Ovary (tissue), 9 donors: ENCODE results near the gene NAMPT. TPM values are rescaled to one million over a fixed set of nuclear protein-coding genes. Genes with fewer than 3 reads are reported as not detected.
"Not testable (repeated sequence)": the region's sequence is repeated elsewhere in the genome, so short reads cannot be mapped to it uniquely, and the experiment has no call there.

ENCODE experiments used
- DNase-seq, 5 donors: peaks; one replicate each; pipeline ENCODE4 v3.0.0-alpha.2; 2019 to 2020
- H3K27ac ChIP-seq, 2 donors: fragments of 200-600 bp; one replicate each; pipeline versions ENCODE4 v1.5.1 to v1.8.0; 2019 to 2022
- H3K27me3 ChIP-seq: fragments of 200-600 bp; one replicate; pipeline ENCODE4 v1.8.0; 2022
- H3K36me3 ChIP-seq: fragments of 200-600 bp; sonication (generic); one replicate; pipeline ENCODE4 v1.5.1; 2019
- H3K4me1 ChIP-seq: one replicate; pipeline ENCODE4 v1.8.1; 2013; ENCODE audit warnings: mild to moderate bottlenecking, moderate library complexity; ENCODE audit not compliant: insufficient read depth
- H3K4me3 ChIP-seq: fragments of 200-600 bp; sonication (generic); one replicate; pipeline ENCODE4 v1.5.1; 2017
- H3K9me3 ChIP-seq, 2 donors: fragments of 200-600 bp in 1 of 2; sonication (generic) in 1 of 2; one replicate each; pipeline versions ENCODE4 v1.5.1 to v1.8.1; 2013 to 2019; ENCODE audit warnings: mild to moderate bottlenecking in 1 of 2, moderate library complexity in 1 of 2
- EP300 ChIP-seq: sonication (generic); formaldehyde crosslinking; IDR thresholded peaks from one replicate; pipeline ENCODE4 v1.6.1; 2017; ENCODE audit warnings: antibody characterized with exemption
- POLR2A ChIP-seq: fragments of 450-650 bp; IDR thresholded peaks from one replicate; pipeline ENCODE4 v1.6.1; 2017; ENCODE audit warnings: antibody characterized with exemption, mild to moderate bottlenecking, moderate library complexity
- WGBS, 3 donors: extraction: QIAGEN DNeasy Blood & Tissue Kit in 1 of 3; methylation state at CpG; one replicate each; pipeline versions ENCODE4 v1.1.5 to v1.1.7; 2013 to 2017; 5-methylcytosine and 5-hydroxymethylcytosine counted together
- intact Hi-C, 4 donors: fragments of 100-400 bp; cut with DNase I; formaldehyde crosslinking; loops; one replicate each; pipeline versions ENCODE4 v1.11.0 to v1.15.1; 2022 to 2023
- polyA plus RNA-seq, 2 donors: library from polyadenylated mRNA; stranded (reverse); fragments of 200-250 nt in 1 of 2; fragments of 350-450 nt in 1 of 2; fragmentation: Illumina TruSeq in 1 of 2; extraction: RNeasy Lipid Tissue Mini Kit (QIAGEN cat#74804) in 1 of 2; gene quantifications; one replicate each; pipeline ENCODE4 v1.2.3, GENCODE V29; 2013 to 2014
- total RNA-seq, 7 donors: library from RNA; depleted of rRNA in 2 of 7; stranded (reverse); fragments of >200 nt in 2 of 7; fragmentation: NEBNext Ultra II Directional in 3 of 7; extraction: Animal tissue kit (Norgen Biotek cat#: 25700) in 3 of 7; gene quantifications; one replicate each; pipeline versions ENCODE4 v1.1.0 to v1.2.4, GENCODE V29; 2016 to 2023
- TF ChIP-seq, protein P1 (sequence below), 3 donors: fragments of 450-650 bp in 2 of 3; fragments of 200-600 bp in 1 of 3; IDR thresholded peaks; one replicate each; pipeline versions ENCODE4 v1.5.1 to v1.8.0; 2016 to 2022; ENCODE audit warnings: antibody characterized with exemption in 3 of 3, mild to moderate bottlenecking in 1 of 3
- donor health status: DM: no; HTN: no; CAD: no; lungs with moderate emphysema.
- donor health status: DM: no; HTN: no; CAD: no.
- donor health status: Bipolar disorder and iron deficiency.
- donor health status: DM: yes; HTN: yes; CAD: no.
- donor health status: DM: no; HTN: no; CAD: no.
- donor health status: DM: yes; HTN: yes; CAD: no.

The NAMPT gene
- total and polyA plus RNA-seq, 9 donors = 39.5 to 609 (median 159) TPM

DNA sequence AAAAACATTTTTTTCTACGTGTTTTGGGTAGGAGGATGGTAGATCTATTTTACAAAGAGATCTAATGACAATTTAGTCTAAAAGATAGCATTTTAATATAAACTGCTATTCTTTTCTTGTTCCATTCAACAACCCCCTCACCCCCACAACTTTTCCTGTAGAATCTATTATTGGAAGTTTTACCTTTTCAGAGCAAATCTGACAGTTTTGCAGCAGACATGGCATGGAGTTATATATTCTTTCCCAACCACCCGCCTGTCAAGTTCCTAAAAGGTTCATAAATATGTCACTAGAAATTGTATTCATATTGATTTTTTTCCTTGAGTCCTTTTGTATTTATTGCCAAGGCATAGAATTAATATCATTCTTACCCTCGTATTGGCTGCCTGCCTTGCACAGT is 21.5 kb upstream of the NAMPT start:
- H3K36me3 ChIP-seq = no peaks in the 10 kb centered on the region
- H3K27me3 ChIP-seq = no peaks in the 10 kb centered on the region
- H3K4me1 ChIP-seq = no peaks in the 10 kb centered on the region
- WGBS, 3 donors = 67 to 80% (median 73%) methylated on average over 3 of the region's 3 CpGs
- no peak for DNase-seq
- no peak overlapping the region for H3K27ac ChIP-seq
- no peak for TF ChIP-seq POLR2A
- no peak for TF ChIP-seq EP300
- TF ChIP-seq, protein P1, sequence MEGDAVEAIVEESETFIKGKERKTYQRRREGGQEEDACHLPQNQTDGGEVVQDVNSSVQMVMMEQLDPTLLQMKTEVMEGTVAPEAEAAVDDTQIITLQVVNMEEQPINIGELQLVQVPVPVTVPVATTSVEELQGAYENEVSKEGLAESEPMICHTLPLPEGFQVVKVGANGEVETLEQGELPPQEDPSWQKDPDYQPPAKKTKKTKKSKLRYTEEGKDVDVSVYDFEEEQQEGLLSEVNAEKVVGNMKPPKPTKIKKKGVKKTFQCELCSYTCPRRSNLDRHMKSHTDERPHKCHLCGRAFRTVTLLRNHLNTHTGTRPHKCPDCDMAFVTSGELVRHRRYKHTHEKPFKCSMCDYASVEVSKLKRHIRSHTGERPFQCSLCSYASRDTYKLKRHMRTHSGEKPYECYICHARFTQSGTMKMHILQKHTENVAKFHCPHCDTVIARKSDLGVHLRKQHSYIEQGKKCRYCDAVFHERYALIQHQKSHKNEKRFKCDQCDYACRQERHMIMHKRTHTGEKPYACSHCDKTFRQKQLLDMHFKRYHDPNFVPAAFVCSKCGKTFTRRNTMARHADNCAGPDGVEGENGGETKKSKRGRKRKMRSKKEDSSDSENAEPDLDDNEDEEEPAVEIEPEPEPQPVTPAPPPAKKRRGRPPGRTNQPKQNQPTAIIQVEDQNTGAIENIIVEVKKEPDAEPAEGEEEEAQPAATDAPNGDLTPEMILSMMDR (IDR thresholded peaks at IDR 0.05) = no peak
- no peak overlapping the region for H3K4me3 ChIP-seq
- no peaks in the 10 kb centered on the region for H3K9me3 ChIP-seq
- intact Hi-C loops = no loop called here

DNA sequence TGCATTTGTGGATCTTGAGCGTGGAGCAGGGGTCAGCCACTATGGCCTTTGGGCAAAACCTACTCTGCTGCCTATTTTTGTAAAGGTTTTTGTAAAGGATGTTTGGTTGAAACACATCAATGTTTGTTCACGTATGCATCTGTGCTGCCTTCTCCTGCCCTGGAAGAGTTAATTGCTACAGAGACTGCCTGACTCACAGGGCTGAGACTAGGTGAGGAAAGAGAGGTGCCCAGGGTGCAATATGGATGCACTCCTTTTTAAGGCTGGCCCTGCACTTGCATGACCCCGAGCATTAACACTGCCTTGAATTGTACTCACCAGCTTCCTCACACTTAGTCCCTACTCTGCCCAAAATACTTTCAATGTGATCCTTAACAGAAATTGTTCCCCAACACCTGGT is 20.9 kb upstream of the NAMPT start:
- Histone ChIP-seq H3K36me3 (no peaks in the 10 kb centered on the region), H3K27me3 (no peaks in the 10 kb centered on the region), H3K27ac (no peak overlapping the region), H3K9me3 (no peaks in the 10 kb centered on the region), H3K4me1 (no peaks in the 10 kb centered on the region), H3K4me3 (no peak overlapping the region)
- no peak for TF ChIP-seq POLR2A
- TF ChIP-seq, protein P1 (IDR thresholded peaks at IDR 0.05) = no peak
- TF ChIP-seq EP300 = no peak
- 62 to 74% (median 67%) methylated on average over 3 of the region's 3 CpGs for WGBS, 3 donors
- intact Hi-C loops = no loop called here
- DNase-seq = no peak

DNA sequence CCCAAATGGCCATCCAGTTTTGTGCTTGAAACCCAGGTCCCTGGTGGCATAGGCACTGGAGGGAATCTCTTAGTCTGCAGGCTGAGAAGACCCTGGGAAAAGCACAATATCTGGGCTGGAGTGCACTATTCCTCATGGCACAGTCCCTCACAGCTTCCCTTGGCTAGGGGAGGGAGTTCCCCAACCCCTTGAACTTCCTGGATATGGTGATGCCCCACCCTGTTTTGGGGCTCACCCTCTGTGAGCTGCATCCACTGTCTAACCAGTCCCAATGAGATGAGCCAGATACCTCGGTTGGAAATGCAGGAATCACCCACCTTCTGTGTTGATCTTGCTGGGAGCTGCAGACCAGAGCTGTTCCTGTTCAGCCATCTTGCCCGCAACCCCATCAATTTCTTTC is 19.8 kb upstream of the NAMPT start:
- intact Hi-C loops = no loop called here
- TF ChIP-seq POLR2A = no peak
- TF ChIP-seq, protein P1 (IDR thresholded peaks at IDR 0.05) = no peak
- TF ChIP-seq EP300 = no peak
- Histone ChIP-seq H3K9me3 (no peaks in the 10 kb centered on the region), H3K4me3 (no peak overlapping the region), H3K36me3 (no peaks in the 10 kb centered on the region), H3K4me1 (no peaks in the 10 kb centered on the region), H3K27me3 (no peaks in the 10 kb centered on the region), H3K27ac (no peak overlapping the region)
- WGBS, 3 donors = 80 to 86% (median 84%) methylated on average over 2 of the region's 2 CpGs
- no peak for DNase-seq

DNA sequence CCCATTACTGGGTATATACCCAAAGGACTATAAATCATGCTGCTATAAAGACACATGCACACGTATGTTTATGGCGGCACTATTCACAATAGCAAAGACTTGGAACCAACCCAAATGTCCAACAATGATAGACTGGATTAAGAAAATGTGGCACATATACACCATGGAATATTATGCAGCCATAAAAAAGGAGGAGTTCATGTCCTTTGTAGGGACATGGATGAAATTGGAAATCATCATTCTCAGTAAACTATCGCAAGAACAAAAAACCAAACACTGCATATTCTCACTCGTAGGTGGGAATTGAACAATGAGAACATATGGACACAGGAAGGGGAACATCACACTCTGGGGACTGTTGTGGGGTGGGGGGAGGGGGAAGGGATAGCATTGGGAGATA is 13.8 kb upstream of the NAMPT start:
- H3K9me3 ChIP-seq, intact Hi-C loops, H3K4me3 ChIP-seq, H3K27me3 ChIP-seq, H3K36me3 ChIP-seq, H3K27ac ChIP-seq, H3K4me1 ChIP-seq, DNase-seq: not testable (repeated sequence)
- 87 to 92% (median 92%) methylated on average over 1 to 3 of the region's 4 CpGs for WGBS, 3 donors

DNA sequence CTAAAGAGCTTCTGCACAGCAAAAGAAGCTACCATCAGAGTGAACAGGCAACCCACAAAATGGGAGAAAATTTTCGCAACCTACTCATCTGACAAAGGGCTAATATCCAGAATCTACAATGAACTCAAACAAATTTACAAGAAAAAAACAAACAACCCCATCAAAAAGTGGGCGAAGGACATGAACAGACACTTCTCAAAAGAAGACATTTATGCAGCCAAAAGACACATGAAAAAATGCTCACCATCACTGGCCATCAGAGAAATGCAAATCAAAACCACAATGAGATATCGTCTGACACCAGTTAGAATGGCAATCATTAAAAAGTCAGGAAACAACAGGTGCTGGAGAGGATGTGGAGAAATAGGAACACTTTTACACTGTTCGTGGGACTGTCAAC is 13.4 kb upstream of the NAMPT start:
- 85 to 100% (median 89%) methylated on average over 1 to 2 of the region's 4 CpGs for whole genome bisulfite sequencing, 3 donors
- H3K4me3 ChIP-seq, H3K36me3 ChIP-seq, H3K9me3 ChIP-seq, H3K27me3 ChIP-seq, intact Hi-C loops, DNase-seq, H3K27ac ChIP-seq, H3K4me1 ChIP-seq: not testable (repeated sequence)

DNA sequence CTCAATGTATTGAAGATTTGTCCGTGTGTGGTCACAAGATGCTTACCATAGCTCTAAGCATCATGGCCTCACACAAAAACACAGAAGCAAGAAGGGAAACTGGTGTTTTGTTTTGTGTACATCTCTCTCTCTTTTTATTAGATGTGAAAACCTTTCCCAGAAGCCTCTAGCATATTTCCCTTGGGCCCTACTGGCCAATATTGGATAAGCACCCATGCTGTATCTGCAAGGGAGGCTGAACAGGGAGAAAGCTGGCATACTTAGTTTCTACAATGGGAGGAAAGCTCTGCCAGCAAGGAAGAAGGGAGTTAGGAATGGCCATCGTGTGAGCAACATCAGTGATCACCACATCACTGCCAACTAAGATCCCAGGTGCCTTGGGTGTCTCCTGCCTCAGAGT is 9.6 kb upstream of the NAMPT start:
- H3K9me3 ChIP-seq = no peaks in the 10 kb centered on the region
- no peak overlapping the region for H3K4me3 ChIP-seq
- WGBS, 3 donors = 54 to 69% (median 68%) methylated on average over 2 of the region's 2 CpGs
- no peaks in the 10 kb centered on the region for H3K27me3 ChIP-seq
- TF ChIP-seq, protein P1 (IDR thresholded peaks at IDR 0.05) = no peak
- no peak for TF ChIP-seq EP300
- TF ChIP-seq POLR2A = no peak
- intact Hi-C loops = no loop called here
- DNase-seq = no peak
- H3K27ac ChIP-seq = no peak overlapping the region
- no peaks in the 10 kb centered on the region for H3K36me3 ChIP-seq
- H3K4me1 ChIP-seq = no peaks in the 10 kb centered on the region
